Suppressor macrophage (primary cell): ENCODE results near the gene RAP1GAP2.
A peak's percentile ranks its signal among the peaks of the same experiment; 100 is the strongest.
"Not testable (repeated sequence)": the region's sequence is repeated elsewhere in the genome, so short reads cannot be mapped to it uniquely, and the experiment has no call there.

Source experiments
- DNase-seq, 4 experiments: peaks; one replicate each; pipeline ENCODE4 v3.0.0-alpha.2; 2020 to 2022

RAP1GAP2 gene

GRCh38 chr17:2885733-2886132 is 89.5 kb downstream of the RAP1GAP2 start:
- DNase-seq = no peak

GRCh38 chr17:2888326-2888725 is 92.1 kb downstream of the RAP1GAP2 start:
- DNase-seq = peak; percentile 31 to 62 (median 53)

- DNase-seq = no peak
These were observed 93.0 kb downstream of the RAP1GAP2 start for GRCh38 chr17:2889256-2889655.

DNA sequence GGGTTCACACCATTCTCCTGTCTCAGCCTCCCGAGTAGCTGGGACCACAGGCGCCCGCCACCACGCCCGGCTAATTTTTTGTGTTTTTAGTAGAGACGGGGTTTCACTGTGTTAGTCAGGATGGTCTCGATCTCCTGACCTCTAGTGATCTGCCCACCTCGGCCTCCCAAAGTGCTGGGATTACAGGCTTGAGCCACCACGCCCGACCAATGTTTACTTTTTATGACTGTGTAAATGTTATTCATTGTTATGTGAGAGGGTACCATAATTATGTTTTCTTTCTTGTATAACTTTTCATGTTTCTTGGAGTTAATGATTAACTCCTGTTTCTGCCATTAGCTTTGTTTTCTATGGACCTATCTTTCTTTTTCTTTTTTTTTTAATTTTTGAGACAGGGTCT is 94.5 kb downstream of the RAP1GAP2 start:
- not testable (repeated sequence) for DNase-seq

- DNase-seq = peak in 3 of 4 experiments; percentile 19 to 42 (median 27)
These were observed 96.2 kb downstream of the RAP1GAP2 start for GRCh38 chr17:2892305-2892971.

GRCh38 chr17:2893422-2893914 is 97.2 kb downstream of the RAP1GAP2 start:
- DNase-seq = no peak

- DNase-seq = no peak
These were observed 98.5 kb downstream of the RAP1GAP2 start for GRCh38 chr17:2894782-2895181.

DNA sequence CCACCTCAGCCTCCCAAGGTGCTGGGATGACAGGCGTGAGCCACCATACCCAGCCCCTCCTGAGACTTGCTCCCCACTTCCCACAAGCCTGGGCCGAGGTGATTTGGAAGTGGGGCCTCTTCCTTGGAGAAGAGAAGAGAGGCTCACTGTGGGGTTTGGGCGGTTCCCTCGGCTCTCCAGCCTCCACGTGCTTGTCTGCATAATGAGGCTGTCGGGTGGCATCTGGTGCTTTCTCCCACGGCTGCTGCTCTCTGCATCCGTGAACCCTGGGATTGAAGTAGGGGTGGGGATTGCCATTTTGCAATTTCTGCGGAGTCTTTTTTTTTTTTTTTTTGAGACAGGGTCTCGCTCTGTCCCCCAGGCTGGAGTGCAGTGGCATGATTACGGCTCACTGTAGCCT is 101.4 kb downstream of the RAP1GAP2 start:
- no peak for DNase-seq

- DNase-seq = no peak
These were observed 102.2 kb downstream of the RAP1GAP2 start for GRCh38 chr17:2898255-2898926.

DNA sequence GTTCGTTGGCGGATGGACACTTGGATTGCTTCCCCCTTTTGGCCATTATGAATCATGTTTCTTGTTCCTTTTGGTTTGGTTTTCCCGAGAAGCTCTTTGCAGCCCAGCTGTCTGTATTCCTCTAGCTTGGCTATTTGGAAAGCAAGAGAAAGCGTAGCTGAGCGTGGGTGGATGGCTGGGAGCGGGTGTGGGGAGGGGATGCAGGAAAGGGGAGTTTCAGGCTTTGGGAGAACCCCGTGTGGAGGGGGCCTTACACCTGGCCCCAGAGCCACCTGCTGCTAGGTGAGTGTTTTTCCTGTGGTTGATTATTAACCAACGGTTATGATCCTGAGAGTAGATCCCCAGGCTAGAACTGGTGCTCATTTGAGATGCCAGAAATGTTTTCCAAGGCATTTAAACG is 103.7 kb downstream of the RAP1GAP2 start:
- DNase-seq = no peak

GRCh38 chr17:2900842-2901241 is 104.6 kb downstream of the RAP1GAP2 start:
- no peak for DNase-seq

GRCh38 chr17:2901582-2901981 is 105.3 kb downstream of the RAP1GAP2 start:
- DNase-seq = no peak

DNA sequence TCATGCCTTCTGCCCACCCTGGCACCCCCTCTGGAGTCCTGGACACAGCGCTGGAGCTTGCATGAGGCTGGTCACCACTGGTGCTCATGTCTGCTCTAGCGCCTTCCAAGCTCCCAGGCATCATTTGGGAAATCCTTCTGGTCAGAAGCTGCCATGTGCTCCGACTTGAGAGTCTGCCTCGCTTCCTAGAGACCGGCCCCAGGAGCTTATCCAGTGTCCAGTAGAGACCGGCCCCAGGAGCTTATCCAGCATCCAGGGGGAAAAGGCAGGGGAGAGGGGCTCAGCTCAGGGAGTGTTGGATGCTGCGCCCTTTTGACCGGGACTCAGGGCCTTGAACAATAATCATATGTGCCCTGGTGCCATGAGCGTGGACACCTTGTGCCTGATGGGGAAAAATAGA is 106.3 kb downstream of the RAP1GAP2 start:
- DNase-seq = no peak

DNA sequence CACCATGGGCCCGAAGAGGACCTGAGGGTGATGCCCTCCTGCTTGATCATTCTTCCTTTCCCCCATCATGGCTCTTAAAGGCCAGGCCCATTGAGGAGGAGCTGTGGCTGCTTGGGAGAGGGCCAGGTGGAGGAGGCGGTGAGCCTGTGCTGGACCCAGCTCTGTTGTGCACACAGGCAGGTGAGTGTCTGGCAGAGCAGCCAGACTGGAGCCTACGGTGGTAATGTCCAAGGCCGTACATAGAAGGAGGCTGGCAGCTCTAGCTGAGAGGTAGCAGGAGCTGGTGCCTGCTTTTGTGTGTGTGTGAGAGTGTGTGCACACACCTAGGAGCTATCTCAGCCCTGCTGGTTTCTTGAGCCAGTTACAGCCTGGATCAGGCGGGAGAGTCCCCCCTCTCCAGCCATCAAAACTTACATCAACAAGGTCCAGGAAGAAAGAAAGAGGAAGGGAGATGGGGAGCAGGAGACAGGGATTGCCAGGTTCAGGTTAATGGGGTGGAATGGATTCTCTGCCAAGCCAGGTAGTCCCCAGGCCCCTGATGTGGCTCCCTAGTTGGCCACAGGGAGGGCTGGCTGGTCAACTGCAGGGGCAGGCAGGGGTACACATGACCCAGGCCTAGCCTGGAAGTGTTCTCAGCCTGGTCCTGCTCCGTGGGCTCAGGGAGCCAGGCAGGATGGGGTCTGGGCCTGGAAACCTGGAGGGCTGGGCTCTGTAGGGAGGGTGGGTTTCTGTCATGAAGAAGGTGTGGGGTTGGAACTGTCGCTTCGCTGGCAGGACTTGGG is 107.1 kb downstream of the RAP1GAP2 start:
- no peak for DNase-seq

- DNase-seq = no peak
These were observed 107.9 kb downstream of the RAP1GAP2 start for GRCh38 chr17:2904135-2904534.

GRCh38 chr17:2905269-2905668 is 109.0 kb downstream of the RAP1GAP2 start:
- peak in 3 of 4 experiments; percentile 24 to 27 (median 26) for DNase-seq

DNA sequence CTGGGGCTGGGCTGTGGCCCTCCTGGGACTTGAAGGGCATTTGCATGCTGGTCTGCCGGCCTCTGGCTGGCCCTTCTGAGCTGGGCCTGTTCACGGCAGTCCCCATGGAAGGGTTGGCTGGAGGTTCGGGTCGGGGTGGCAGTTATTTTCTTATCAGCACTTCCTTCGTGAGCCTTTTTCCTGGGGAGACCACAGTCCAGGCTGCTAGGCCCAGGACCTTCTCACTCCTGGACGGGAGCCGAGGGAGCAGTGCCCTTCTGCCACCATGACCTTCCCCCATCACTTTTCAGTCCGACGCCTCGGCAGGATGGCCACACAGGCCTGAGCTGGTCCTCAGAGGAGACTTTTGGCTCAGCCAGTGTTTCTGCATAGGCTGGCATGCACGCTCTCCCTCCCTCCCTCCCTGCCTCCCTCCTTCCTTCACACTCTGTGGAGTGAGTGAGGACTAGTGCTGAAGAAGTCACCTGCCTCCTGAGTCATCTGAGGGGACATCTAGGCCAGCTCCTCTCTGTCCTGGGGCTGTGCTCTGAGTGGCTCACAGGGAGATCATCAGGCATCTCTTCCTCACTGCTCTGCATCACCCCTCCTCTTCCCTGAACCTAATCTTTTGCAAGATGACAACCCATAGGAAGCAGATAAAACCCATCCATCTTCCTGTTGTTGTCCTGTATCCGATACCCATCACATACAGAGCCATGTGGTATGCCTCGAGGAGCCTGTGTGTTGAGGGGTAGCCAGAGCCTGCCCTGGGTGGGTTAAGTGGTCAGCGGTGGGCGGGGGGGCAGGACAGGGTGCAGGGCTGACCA is 109.7 kb downstream of the RAP1GAP2 start:
- DNase-seq = no peak

- no peak for DNase-seq
These were observed 110.7 kb downstream of the RAP1GAP2 start for GRCh38 chr17:2906901-2907300.

DNA sequence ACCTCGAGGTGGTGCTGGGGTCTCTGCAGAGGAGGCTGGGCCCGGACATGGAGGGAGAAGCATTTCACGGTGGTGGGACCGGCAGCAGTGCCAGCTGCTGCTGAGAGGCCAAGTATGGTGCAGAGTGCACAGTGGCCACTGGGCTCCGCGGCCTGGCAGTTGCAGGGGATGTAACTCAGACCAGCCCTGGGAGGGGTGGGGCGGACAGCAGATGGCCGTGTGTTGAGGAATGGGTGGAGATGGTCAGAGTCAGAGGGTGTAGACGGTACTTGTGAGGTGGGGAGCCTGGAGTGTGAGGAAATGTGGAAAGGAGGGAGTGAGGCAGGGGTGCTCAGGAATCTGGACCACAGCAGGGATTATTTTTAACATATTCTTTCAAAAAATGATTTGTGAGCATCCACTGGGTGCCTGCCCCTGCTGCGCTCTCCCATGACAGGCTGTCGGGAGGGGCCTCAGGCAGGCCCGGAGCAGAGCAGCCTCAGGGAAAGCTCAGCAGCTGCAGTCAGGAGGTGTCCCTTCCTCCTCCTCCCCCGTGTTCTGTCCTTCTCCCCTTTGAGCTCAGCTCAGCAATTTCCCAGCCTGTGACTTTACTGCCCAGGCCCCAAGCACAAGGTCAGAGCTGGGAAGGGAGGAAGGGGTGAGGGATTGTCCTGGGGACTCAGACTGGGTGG is 113.1 kb downstream of the RAP1GAP2 start:
- DNase-seq = no peak

GRCh38 chr17:2909846-2910234 is 113.6 kb downstream of the RAP1GAP2 start:
- DNase-seq = no peak

DNA sequence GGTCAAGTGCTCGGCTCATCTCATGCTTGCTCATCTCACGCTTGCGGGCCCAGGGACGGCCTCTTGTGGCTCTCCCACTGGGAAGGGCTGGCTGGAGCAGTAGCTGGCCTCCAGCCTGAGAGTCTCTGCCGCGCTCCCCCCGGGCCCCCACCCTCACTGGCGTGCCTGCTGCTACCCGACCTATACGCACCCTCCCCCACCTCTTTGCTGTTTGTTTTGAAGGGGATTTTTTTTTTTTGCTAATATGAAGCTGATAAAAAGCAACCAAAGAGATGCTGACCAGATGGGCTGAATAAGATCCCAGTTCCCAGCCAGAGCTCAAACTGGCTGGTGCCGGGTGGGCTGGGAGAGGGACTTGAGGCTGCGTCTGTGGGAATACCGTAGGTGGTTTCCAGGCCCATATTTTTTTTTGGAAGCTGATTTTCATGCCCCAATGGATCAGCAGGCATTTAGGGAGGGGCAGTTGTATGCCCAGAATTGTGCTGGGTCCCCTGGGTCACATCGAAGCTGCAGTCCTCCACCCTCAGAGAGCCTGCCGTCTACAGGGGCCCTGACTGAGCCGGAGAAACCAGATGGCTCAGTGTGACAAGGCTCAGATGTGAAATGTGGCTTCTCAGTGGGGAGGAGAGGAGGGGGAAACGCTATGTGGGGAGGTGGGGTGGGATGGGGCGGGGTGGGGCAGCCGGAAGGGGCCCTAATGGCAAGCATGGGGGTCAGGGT is 115.0 kb downstream of the RAP1GAP2 start:
- no peak for DNase-seq
